PFSK-1 (cell line): ENCODE data around the gene KLRD1. TPM values are rescaled to one million over a fixed set of nuclear protein-coding genes. Genes with fewer than 3 reads are reported as not detected.

Experiments used
- FOXP2 ChIP-seq: optimal IDR thresholded peaks from 2 replicates; pipeline ENCODE3; 2011; ENCODE audit warnings: borderline replicate concordance, control low read depth, inconsistent platforms; ENCODE audit not compliant: insufficient read depth; ENCODE audit errors: extremely low read length, extremely low read depth
- POLR2AphosphoS5 ChIP-seq: IDR thresholded peaks from 2 replicates; pipeline ENCODE4 v1.6.1; 2012; ENCODE audit warnings: low read depth, mild to moderate bottlenecking, control low read depth, low read length, moderate library complexity
- REST ChIP-seq, 2 experiments: IDR thresholded peaks; 2 replicates each; pipeline versions ENCODE4 v1.6.1 to v1.8.0; 2011 to 2012; ENCODE audit warnings: low read depth in 2 of 2, low read length in 2 of 2, control low read depth in 1 of 2, inconsistent platforms in 1 of 2, mild to moderate bottlenecking in 1 of 2, moderate library complexity in 1 of 2; ENCODE audit not compliant: insufficient read depth in 1 of 2
- SIN3A ChIP-seq: IDR thresholded peaks from 2 replicates; pipeline ENCODE4 v1.6.1; 2012; ENCODE audit warnings: mild to moderate bottlenecking, low read length, moderate library complexity, borderline replicate concordance; ENCODE audit not compliant: insufficient read depth
- TAF1 ChIP-seq: IDR thresholded peaks from 2 replicates; pipeline ENCODE4 v1.6.1; 2012; ENCODE audit warnings: low read length, control low read depth, borderline replicate concordance; ENCODE audit not compliant: insufficient read depth
- polyA plus RNA-seq: library from polyadenylated mRNA; unstranded; fragments of >200 nt; gene quantifications from one replicate; pipeline ENCODE4 v1.2.1, GENCODE V29; 2012; ENCODE audit warnings: low read depth, missing spikeins; ENCODE audit not compliant: insufficient read length

KLRD1 gene, protein sequence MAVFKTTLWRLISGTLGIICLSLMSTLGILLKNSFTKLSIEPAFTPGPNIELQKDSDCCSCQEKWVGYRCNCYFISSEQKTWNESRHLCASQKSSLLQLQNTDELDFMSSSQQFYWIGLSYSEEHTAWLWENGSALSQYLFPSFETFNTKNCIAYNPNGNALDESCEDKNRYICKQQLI
- polyA plus RNA-seq: 0.01 TPM

GRCh38 chr12:10307630-10308029 lies at the start of gene KLRD1:
Gene KLRD1 (plus strand): TSS chr12:10307870. CDS start chr12:10308078, 208 bp downstream.
- TF ChIP-seq FOXP2: no peak
- no peak for TF ChIP-seq REST (IDR thresholded peaks at IDR 0.05; ENCODE audit: insufficient read depth in 1 of 2, low read depth in 2 of 2, low read length in 2 of 2)
- TF ChIP-seq POLR2AphosphoS5: no peak
- no peak for TF ChIP-seq SIN3A
- TF ChIP-seq TAF1: no peak

GRCh38 chr12:10260927-10261326 lies 46.7 kb upstream of the KLRD1 start:
- TF ChIP-seq SIN3A (no peak), TAF1 (no peak), FOXP2 (no peak), REST (IDR thresholded peaks at IDR 0.05; ENCODE audit: insufficient read depth in 1 of 2, low read depth in 2 of 2, low read length in 2 of 2) (no peak), POLR2AphosphoS5 (no peak)

DNA sequence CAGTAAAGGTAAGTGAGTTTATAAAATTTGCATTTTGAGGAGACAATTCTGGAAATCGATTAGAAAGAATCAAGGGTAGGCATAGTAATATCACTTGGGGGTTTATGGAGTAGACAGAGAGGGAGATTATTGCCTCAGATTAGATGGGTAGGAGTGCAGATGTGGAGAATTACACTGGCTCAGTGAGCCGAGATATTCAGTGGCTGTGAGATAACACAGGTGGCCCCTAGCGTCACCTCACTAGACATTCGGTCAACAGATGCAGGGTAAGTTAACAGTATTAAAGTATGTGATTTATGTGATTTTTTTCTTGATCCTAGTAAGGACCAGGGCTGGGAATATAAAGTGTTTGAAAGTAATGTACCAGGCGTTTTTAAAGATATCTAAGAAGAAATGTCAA lies 39.6 kb upstream of the KLRD1 start:
- TF ChIP-seq REST (IDR thresholded peaks at IDR 0.05; ENCODE audit: insufficient read depth in 1 of 2, low read depth in 2 of 2, low read length in 2 of 2) (no peak), SIN3A (no peak), TAF1 (no peak), FOXP2 (no peak), POLR2AphosphoS5 (no peak)

DNA sequence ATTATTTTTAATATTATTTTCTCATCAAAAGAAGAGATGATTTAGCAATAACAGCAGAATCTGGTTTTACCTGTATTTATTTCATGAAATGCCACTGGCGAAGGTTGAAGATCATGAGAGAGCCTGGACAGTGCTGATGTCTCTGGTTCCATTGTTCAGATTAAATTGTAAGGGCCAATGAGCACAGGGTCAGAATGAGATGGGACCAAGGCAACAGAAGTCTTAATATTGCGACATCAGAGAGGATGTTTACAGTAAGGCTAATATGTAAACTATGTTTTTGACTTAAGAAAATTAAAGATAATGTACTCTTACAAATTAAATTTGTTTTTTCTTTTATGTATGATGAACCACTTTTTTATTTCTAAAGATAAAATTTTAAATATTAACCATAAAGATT lies 35.2 kb upstream of the KLRD1 start:
- TF ChIP-seq POLR2AphosphoS5: no peak
- TF ChIP-seq FOXP2: no peak
- TF ChIP-seq REST (IDR thresholded peaks at IDR 0.05; ENCODE audit: insufficient read depth in 1 of 2, low read depth in 2 of 2, low read length in 2 of 2): no peak
- no peak for TF ChIP-seq SIN3A
- no peak for TF ChIP-seq TAF1
